MCF 10A (cell line): ENCODE data around the gene CCDC32. TPM values are rescaled to one million over a fixed set of nuclear protein-coding genes. Genes with fewer than 3 reads are reported as not detected.

ENCODE experiments used
- Bru-seq: library from RNA; stranded (reverse); fragments of 400-500 nt; gene quantifications from one replicate; lab custom pipeline; 2021; lab: Mats Ljungman, UMichigan
- BruChase-seq, 2 experiments: library from RNA; stranded (reverse); fragments of 400-500 nt; gene quantifications; one replicate each; lab custom pipeline; 2021; lab: Mats Ljungman, UMichigan
- BruUV-seq: library from RNA; stranded (reverse); fragments of 400-500 nt; replicated peaks from 2 replicates; lab custom pipeline; 2021; lab: Mats Ljungman, UMichigan
- CTCF ChIA-PET: fragments of 300-600 bp; sonication (Branson Sonifier 250); formaldehyde crosslinking; extraction: SDS; loops from one replicate; lab custom pipeline; 2021; ENCODE audit warnings: antibody characterized with exemption, inconsistent platforms; lab: Yijun Ruan, JAX
- POLR2A ChIA-PET: fragments of 300-600, 350-650 bp; sonication (Branson Sonifier 250); formaldehyde crosslinking; extraction: SDS; loops from one replicate; lab custom pipeline; 2020; ENCODE audit warnings: antibody characterized with exemption, inconsistent platforms; lab: Yijun Ruan, JAX
- DNase-seq: peaks from one replicate; pipeline ENCODE4 v3.0.0-alpha.2; 2018; ENCODE audit not compliant: unreplicated experiment
- H3K27ac Mint-ChIP-seq: one replicate; pipeline ENCODE4 v1.8.0; 2022; ENCODE audit warnings: mild to moderate bottlenecking, low read depth, mixed read lengths; ENCODE audit not compliant: unreplicated experiment
- H3K27me3 Mint-ChIP-seq: one replicate; pipeline ENCODE4 v1.8.0; 2022; ENCODE audit warnings: mixed read lengths; ENCODE audit not compliant: insufficient read depth, unreplicated experiment
- H3K36me3 Mint-ChIP-seq: one replicate; pipeline ENCODE4 v1.8.0; 2022; ENCODE audit warnings: mild to moderate bottlenecking, moderate library complexity, mixed read lengths; ENCODE audit not compliant: insufficient read depth, unreplicated experiment
- H3K4me1 Mint-ChIP-seq: one replicate; pipeline ENCODE4 v1.8.0; 2022; ENCODE audit warnings: mixed read lengths; ENCODE audit not compliant: insufficient read depth, unreplicated experiment
- H3K4me3 Mint-ChIP-seq: one replicate; pipeline ENCODE4 v1.8.0; 2022; ENCODE audit warnings: mild to moderate bottlenecking, moderate library complexity, mixed read lengths; ENCODE audit not compliant: unreplicated experiment
- H3K9me3 Mint-ChIP-seq: one replicate; pipeline ENCODE4 v1.8.0; 2022; ENCODE audit warnings: mixed read lengths; ENCODE audit not compliant: unreplicated experiment
- intact Hi-C: fragments of 100-400 bp; cut with micrococcal nuclease; formaldehyde crosslinking; loops from 2 replicates; pipeline ENCODE4 v1.14.1; 2022
- long read RNA-seq: library from polyadenylated mRNA; stranded (forward); transcript quantifications from one replicate; pipeline ENCODE4 v2.0.0, GENCODE V29; 2022
- total RNA-seq: library from RNA; stranded (reverse); gene quantifications from 2 replicates; pipeline ENCODE4 v1.2.3, GENCODE V29; 2022
- TF ChIP-seq, protein P1 (sequence below): fragments of 200-600 bp; IDR thresholded peaks from one replicate; pipeline ENCODE4 v1.8.0; 2022; ENCODE audit warnings: antibody characterized with exemption, mild to moderate bottlenecking; ENCODE audit not compliant: unreplicated experiment

Gene CCDC32, protein sequence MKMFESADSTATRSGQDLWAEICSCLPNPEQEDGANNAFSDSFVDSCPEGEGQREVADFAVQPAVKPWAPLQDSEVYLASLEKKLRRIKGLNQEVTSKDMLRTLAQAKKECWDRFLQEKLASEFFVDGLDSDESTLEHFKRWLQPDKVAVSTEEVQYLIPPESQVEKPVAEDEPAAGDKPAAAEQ
- 17.9 and 18.1 TPM in 2 replicates for total RNA-seq
- Bru-seq, nascent RNA = percentile 66 among the genes with signal in this experiment
- percentile 76 among the genes with signal in this experiment for BruChase-seq, experiment 1, labeled RNA remaining after a 6-hour chase
- BruChase-seq, experiment 2, labeled RNA remaining after a 2-hour chase = percentile 74 among the genes with signal in this experiment
- long read RNA-seq, transcript CCDC32-202 (4 exons, 1,519 nt) = major isoform, 19 of 22 reads
- long read RNA-seq, partial matches to known transcripts = 0 of 22 reads
- long read RNA-seq, other reads (novel, unspliced or antisense) = 2 of 22 reads

DNA sequence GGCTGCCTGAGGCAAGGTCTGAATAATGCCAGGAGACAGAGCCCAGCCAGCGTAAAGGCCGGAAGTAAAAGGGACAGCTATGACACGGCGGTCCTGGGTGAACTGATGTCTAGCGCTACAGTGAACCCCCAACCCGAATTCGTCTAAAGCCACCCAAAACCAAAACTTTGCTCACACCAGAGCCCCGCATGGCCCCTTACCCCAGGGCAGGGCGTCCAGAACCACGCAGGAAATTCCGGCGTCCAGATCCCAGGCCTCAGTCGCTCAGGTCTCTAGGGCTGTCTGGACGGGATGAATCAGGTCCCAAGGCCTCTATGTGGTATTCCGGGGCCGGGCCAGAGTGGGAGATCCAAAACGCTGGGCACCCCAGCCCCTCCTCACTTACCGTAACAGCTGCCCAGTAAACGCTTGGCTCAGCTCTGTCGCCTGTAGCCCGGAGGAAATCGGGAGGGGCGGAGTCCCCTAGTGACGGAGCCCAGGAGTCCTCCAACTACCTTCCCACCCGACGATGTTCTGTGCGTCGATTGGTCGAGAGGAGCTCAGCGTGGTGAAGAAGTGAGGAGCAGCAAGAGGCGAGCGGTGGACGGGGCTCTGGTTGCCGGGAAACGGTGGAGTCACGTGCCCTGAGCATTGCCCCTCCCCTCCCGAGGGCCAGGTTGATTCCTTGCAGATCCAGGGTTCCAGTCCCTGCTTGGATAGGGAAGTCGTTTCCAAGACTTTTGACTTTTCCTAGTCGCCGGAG, at the start of gene CCDC32:
Gene CCDC32 (minus strand): TSS at position 452 of the 742 bp plus-strand sequence. CDS start 2,027 bp downstream, outside the sequence.
- TSS peak; percentile 66 for BruUV-seq
- TF ChIP-seq, protein P1, sequence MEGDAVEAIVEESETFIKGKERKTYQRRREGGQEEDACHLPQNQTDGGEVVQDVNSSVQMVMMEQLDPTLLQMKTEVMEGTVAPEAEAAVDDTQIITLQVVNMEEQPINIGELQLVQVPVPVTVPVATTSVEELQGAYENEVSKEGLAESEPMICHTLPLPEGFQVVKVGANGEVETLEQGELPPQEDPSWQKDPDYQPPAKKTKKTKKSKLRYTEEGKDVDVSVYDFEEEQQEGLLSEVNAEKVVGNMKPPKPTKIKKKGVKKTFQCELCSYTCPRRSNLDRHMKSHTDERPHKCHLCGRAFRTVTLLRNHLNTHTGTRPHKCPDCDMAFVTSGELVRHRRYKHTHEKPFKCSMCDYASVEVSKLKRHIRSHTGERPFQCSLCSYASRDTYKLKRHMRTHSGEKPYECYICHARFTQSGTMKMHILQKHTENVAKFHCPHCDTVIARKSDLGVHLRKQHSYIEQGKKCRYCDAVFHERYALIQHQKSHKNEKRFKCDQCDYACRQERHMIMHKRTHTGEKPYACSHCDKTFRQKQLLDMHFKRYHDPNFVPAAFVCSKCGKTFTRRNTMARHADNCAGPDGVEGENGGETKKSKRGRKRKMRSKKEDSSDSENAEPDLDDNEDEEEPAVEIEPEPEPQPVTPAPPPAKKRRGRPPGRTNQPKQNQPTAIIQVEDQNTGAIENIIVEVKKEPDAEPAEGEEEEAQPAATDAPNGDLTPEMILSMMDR = no peak
- CTCF ChIA-PET = interaction anchor here (0.6 to 1.1 kb wide), 6 partner anchors 26 to 402 kb away, joined by 3 to 5 read pairs (median 3); no protein-coding TSS in a partner anchor
- Mint-ChIP-seq H3K9me3 (no peaks in the 10 kb centered on the region), H3K4me3 (peak within 1 kb of the TSS; percentile 92), H3K27me3 (no peaks in the 10 kb centered on the region), H3K27ac (peak within 1 kb of the TSS; percentile 96), H3K36me3 (peaks cover 26% of the 10 kb centered on the region), H3K4me1 (peaks cover 14% of the 10 kb centered on the region)
- intact Hi-C loops = loop anchor here (2.0 to 10.0 kb wide), 2 partner anchors 30 to 120 kb away; partner anchors contain the start of genes BAHD1 and KNL1
- POLR2A ChIA-PET = interaction anchor here (0.5 to 1.9 kb wide), 21 partner anchors 16 to 1710 kb away, joined by 3 to 12 read pairs (median 3); partner anchors contain the start of genes BAHD1, CHAC1, RAD51 and SPINT1
- peak; percentile 99 for DNase-seq

DNA sequence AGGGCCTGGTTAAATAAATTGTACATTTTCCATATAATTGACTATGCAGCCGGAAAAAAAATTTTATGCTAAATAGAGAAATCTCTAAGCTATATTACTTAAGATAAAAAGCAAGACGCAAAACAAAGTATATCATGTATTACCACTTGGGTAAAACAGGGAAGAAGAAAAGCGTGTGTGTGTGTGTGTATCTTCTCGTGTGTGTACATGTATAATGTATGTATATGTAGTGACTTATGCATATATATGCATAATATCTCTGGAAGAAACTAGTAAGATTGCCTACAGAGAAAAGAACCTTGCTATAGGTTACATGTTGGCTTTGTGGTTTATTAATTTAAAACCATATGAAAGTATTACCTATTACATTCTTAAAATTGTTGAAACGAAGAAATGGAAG, 48.2 kb upstream of the CCDC32 start:
- Mint-ChIP-seq H3K9me3 (no peaks in the 10 kb centered on the region), H3K4me3 (no peak overlapping the region), H3K27ac (no peak overlapping the region), H3K27me3 (no peaks in the 10 kb centered on the region), H3K4me1 (no peaks in the 10 kb centered on the region), H3K36me3 (peaks cover 10% of the 10 kb centered on the region)
- ChIA-PET CTCF (no interaction called here), POLR2A (interaction anchor here (0.7 kb wide), 1 partner anchor 95 kb away, joined by 3 read pairs; no protein-coding TSS in a partner anchor)
- TF ChIP-seq, protein P1 = no peak
- intact Hi-C loops = no loop called here
- no TSS peak for BruUV-seq
- DNase-seq = no peak

DNA sequence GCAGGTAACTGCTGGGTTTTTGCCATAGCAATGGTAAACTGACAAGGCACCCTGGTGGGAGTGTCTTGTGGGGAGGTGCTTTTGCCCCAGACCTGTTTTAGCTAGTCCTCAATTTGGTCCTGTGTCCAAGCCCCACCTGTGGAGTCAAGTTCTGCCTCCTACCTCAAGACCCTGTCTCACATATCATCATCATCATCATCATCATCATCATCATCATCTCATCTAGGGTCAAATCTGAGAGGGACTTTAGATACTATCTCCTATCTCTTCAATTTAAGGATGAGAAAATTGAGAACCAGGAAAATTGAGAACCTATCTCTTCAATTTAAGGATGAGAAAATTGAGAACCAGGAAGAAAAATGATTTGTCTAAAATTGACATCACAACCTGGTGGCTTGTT, 39.1 kb upstream of the CCDC32 start:
- DNase-seq = no peak
- H3K9me3 Mint-ChIP-seq = no peaks in the 10 kb centered on the region
- POLR2A ChIA-PET = interaction anchor here (0.6 kb wide), 1 partner anchor 17 kb away, joined by 3 read pairs; no protein-coding TSS in a partner anchor
- no peaks in the 10 kb centered on the region for H3K36me3 Mint-ChIP-seq
- no peaks in the 10 kb centered on the region for H3K4me1 Mint-ChIP-seq
- H3K27ac Mint-ChIP-seq = no peak overlapping the region
- no peaks in the 10 kb centered on the region for H3K27me3 Mint-ChIP-seq
- BruUV-seq = no TSS peak
- no peak overlapping the region for H3K4me3 Mint-ChIP-seq
- intact Hi-C loops = no loop called here
- CTCF ChIA-PET = interaction anchor here (0.6 to 1.6 kb wide), 3 partner anchors 14 to 1209 kb away, joined by 3 to 5 read pairs (median 3); no protein-coding TSS in a partner anchor
- TF ChIP-seq, protein P1 = no peak
